ENCODE data around the gene SPOP.
"Not testable (repeated sequence)": the region's sequence is repeated elsewhere in the genome, so short reads cannot be mapped to it uniquely, and the experiment has no call there.

SPOP gene

GRCh38 chr17:49695698-49696232 lies 17.9 kb upstream of the SPOP start:
- no peak for DNase-seq (ENCODE audit: low read depth in 2 of 2)

GRCh38 chr17:49694847-49695697 lies 17.2 kb upstream of the SPOP start:
- DNase-seq (ENCODE audit: low read depth in 2 of 2): peak; percentile 45 to 69

DNA sequence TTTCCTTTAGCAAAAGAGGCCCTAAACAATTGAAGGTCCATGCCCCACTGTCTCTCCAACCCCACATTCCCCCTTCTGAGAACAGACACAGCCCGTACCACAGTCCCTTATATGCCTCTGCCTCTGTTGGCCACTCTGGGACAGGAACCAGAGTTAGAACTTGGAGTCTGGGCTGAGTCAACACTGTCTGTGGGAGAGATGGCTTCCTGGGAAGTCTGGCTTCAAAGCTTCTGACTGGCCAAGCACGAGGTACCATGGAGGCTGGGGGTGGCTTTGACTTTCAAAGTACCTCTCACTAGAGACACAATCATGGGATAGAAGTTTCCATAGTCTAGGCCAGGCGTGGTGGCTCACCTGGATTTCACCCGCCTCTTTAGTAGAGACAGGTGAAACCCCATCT lies 14.9 kb upstream of the SPOP start:
- DNase-seq (ENCODE audit: low read depth in 2 of 2): no peak

GRCh38 chr17:49691677-49692191 lies 13.8 kb upstream of the SPOP start:
- DNase-seq (ENCODE audit: low read depth in 2 of 2): no peak

- no peak for DNase-seq (ENCODE audit: low read depth in 2 of 2)
Measured at GRCh38 chr17:49691086-49691676, 13.3 kb upstream of the SPOP start.

- DNase-seq (ENCODE audit: low read depth in 2 of 2): no peak
Measured at GRCh38 chr17:49690256-49690655, 12.4 kb upstream of the SPOP start.

DNA sequence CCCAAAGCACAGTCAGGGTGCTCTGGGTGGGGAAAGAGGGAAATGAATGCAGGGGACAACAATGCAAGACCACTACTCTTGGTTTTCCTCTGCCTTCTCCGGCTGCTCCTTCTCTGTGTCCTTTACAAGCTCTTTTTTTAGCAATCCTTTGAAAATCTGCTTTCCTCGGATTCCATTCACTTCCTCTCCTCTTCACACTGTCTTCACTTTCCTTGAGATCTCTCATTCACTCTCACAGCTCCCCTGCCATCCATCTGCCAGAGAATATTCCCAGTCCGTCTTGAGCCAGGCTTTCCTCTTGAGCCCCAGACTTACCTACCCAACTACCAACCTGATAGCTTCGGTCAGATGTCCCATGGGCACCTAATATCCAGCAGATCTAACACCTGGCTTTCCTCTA lies 11.0 kb upstream of the SPOP start:
- DNase-seq (ENCODE audit: low read depth in 2 of 2): no peak

- DNase-seq (ENCODE audit: low read depth in 2 of 2): no peak
Measured at GRCh38 chr17:49687878-49688491, 10.1 kb upstream of the SPOP start.

- no peak for DNase-seq (ENCODE audit: low read depth in 2 of 2)
Measured at GRCh38 chr17:49681106-49681979, 3.4 kb upstream of the SPOP start.

- DNase-seq (ENCODE audit: low read depth in 2 of 2): no peak
Measured at GRCh38 chr17:49680314-49680713, 2.4 kb upstream of the SPOP start.

- peak; percentile 85 to 95 for DNase-seq (ENCODE audit: low read depth in 2 of 2)
Measured at GRCh38 chr17:49677134-49677932, 564 bp downstream of the SPOP start.

GRCh38 chr17:49676276-49676868 lies 1.5 kb downstream of the SPOP start:
- DNase-seq (ENCODE audit: low read depth in 2 of 2): no peak

GRCh38 chr17:49674507-49674906 lies 3.4 kb downstream of the SPOP start:
- DNase-seq (ENCODE audit: low read depth in 2 of 2): no peak

DNA sequence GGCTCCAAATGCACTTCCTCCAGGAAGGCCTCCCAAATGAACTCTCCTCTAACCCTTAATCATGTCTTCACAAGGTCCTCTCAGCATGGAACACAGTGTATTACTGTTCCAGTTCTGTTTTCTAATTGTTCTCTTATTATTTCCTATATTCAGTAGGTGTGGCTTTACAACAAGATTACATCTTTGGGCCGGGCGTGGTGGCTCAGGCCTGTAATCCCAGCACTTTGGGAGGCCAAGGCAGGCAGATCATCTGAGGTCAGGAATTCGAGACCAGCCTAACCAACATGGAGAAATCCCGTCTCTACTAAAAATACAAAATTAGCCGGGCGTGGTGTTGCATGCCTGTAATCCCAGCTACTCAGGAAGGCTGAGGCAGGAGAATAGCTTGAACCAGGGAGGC lies 4.2 kb downstream of the SPOP start:
- not testable (repeated sequence) for DNase-seq (ENCODE audit: low read depth in 2 of 2)

DNA sequence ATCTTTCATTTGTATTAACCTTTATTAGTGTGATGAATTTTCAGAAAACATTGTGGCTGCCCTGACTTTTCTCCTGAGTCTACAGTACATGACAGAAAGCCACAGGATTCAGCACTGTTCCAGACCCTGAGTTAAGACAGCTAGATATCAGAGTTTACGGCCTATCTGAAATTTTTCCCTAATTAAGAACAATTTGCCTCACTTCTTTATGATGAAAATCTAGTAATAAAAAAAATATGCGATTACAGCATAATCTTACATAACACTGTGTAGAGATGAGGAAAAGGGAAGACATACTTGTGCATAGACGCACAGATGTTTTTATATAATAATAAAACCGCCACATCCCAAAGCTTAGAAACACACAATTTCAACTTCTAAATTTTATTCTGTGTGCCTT lies 7.3 kb downstream of the SPOP start:
- no peak for DNase-seq (ENCODE audit: low read depth in 2 of 2)

DNA sequence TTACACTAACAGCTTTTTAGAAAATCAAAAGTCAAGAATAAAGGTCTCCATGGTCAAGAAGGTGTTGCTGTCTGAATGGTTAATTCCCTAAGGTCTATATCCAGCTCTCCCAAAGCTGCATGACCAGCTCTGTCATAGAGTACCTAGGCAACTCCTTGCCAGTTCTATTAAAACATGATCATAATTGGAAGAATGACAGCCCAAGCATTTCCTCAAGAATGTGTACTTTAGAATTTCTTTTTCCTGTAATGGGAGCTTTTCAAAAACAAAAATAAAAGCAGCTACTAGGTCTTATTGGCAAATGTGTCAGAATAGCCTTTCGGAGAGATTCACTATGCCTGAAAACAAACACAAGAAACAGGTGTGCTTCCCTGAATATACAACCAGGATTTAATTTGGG lies 7.9 kb downstream of the SPOP start:
- no peak for DNase-seq (ENCODE audit: low read depth in 2 of 2)

- DNase-seq (ENCODE audit: low read depth in 2 of 2): no peak
Measured at GRCh38 chr17:49667854-49668253, 10.0 kb downstream of the SPOP start.

DNA sequence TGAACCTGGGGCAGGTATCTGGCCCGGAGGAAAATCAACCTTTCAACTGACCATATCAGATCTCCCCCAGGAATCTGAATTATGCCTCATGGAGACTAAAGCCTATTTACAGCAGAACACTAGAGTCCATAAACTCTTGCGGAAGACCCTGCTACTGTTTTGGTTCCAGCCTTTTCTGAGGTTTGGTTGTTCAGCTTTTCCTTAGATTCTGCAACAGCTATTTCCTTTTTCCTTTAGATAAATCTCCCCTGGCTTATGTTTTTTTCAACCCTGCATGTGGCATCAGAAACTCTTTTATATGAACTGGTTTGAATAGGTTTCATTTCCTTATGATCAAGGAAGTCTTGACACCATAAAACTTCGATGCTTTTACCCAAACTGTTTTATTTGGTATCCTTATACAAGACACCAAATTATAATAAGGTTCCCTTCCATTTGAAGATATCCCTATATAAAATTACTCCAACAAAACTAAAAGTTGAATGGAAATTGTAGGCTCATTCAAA lies 13.1 kb downstream of the SPOP start:
- DNase-seq (ENCODE audit: low read depth in 2 of 2): no peak

DNA sequence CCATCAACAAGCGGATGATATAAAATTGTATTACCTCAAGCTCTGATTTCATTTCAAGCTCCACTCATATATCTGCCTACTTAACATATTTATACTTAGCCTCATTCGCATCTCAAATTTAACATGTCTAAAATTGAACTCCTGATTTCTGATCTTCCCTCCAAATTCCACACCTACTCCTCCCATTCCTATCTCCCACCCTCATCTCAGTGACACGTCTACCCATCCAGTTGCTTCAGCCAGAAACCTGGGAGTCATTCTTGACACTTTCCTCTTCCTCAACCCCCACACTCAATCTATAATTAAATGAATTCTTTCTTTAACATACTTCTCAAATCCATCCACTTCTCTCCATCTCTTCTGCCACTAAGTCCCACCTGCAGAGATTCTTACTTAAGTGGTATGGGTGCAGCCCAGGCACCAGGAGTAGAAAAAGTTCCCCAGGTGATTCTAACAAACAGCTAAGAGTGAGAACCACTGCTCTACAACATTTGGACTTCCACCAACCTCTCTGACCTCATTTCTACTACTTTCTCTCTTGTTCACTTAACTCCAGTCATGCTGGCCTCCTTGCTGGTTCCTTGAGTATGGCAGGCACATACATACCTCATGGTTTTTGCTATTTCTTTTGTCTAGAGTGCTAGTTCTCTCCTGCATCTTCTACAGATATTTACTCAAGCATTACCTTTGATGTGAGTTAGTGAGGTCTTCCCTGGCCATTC lies 18.1 kb downstream of the SPOP start:
- DNase-seq (ENCODE audit: low read depth in 2 of 2): no peak
